GM23338 (cell line): ENCODE measurements around the gene ADGRG1. TPM values are rescaled to one million over a fixed set of nuclear protein-coding genes. Genes with fewer than 3 reads are reported as not detected.

ENCODE experiments used
- ATAC-seq: fragments of 200-7000 bp; cut with Tn5 transposase; 3 replicates; pipeline ENCODE4 v1.9.1; 2020
- DNase-seq: peaks from one replicate; pipeline ENCODE4 v3.0.0-alpha.2; 2015; ENCODE audit warnings: low spot score
- H2AFZ ChIP-seq: fragments of 200-600 bp; sonication (generic); 2 replicates; pipeline ENCODE4 v1.8.0; 2016; ENCODE audit warnings: antibody characterized with exemption, mild to moderate bottlenecking, moderate library complexity
- H3F3A ChIP-seq: fragments of 200-600 bp; sonication (generic); replicated peaks from 2 replicates; pipeline ENCODE4 v1.8.0; 2017; ENCODE audit warnings: antibody characterized with exemption, mixed run types, low read depth
- H3K27ac ChIP-seq: fragments of 200-600 bp; sonication (generic); 2 replicates; pipeline ENCODE4 v1.6.1; 2016; ENCODE audit warnings: low read depth
- H3K27me3 ChIP-seq: fragments of 200-600 bp; sonication (generic); 2 replicates; pipeline ENCODE4 v1.8.0; 2016; ENCODE audit warnings: mild to moderate bottlenecking, mixed run types, moderate library complexity; ENCODE audit not compliant: insufficient read depth
- H3K36me3 ChIP-seq: fragments of 200-600 bp; sonication (generic); 2 replicates; pipeline ENCODE4 v1.8.0; 2016; ENCODE audit warnings: mild to moderate bottlenecking; ENCODE audit not compliant: insufficient read depth
- H3K4me1 ChIP-seq: fragments of 200-600 bp; sonication (generic); 2 replicates; pipeline ENCODE4 v1.8.0; 2016; ENCODE audit warnings: mild to moderate bottlenecking, moderate library complexity; ENCODE audit not compliant: insufficient read depth
- H3K4me2 ChIP-seq: fragments of 200-600 bp; sonication (generic); 2 replicates; pipeline ENCODE4 v1.7.1; 2017; ENCODE audit warnings: mixed run types
- H3K4me3 ChIP-seq: fragments of 200-600 bp; sonication (generic); 2 replicates; pipeline ENCODE4 v1.6.1; 2016; ENCODE audit warnings: mixed run types
- H3K79me2 ChIP-seq: fragments of 200-600 bp; sonication (generic); replicated peaks from 2 replicates; pipeline ENCODE4 v1.8.0; 2017; ENCODE audit warnings: mild to moderate bottlenecking; ENCODE audit not compliant: insufficient read depth
- H3K9me2 ChIP-seq: fragments of 200-600 bp; sonication (generic); 2 replicates; pipeline ENCODE4 v1.8.0; 2017; ENCODE audit not compliant: insufficient read depth
- H4K20me1 ChIP-seq: fragments of 200-600 bp; sonication (generic); replicated peaks from 2 replicates; pipeline ENCODE4 v1.8.0; 2017; ENCODE audit warnings: mild to moderate bottlenecking; ENCODE audit not compliant: insufficient read depth
- H3K27ac Mint-ChIP-seq: 2 replicates; pipeline ENCODE4 v1.8.0; 2020; ENCODE audit warnings: inconsistent platforms, mild to moderate bottlenecking, moderate library complexity, mixed read lengths
- H3K27me3 Mint-ChIP-seq: 3 replicates; pipeline ENCODE4 v1.8.0; 2022; ENCODE audit warnings: low read depth, mild to moderate bottlenecking, moderate library complexity, mixed read lengths, inconsistent platforms; ENCODE audit not compliant: insufficient read depth, poor library complexity
- H3K36me3 Mint-ChIP-seq: 3 replicates; pipeline ENCODE4 v1.8.0; 2021; ENCODE audit warnings: low read depth, mild to moderate bottlenecking, inconsistent platforms, moderate library complexity, mixed read lengths
- H3K4me1 Mint-ChIP-seq: 3 replicates; pipeline ENCODE4 v1.8.0; 2020; ENCODE audit warnings: mild to moderate bottlenecking, inconsistent platforms, mixed read lengths
- H3K4me3 Mint-ChIP-seq: 3 replicates; pipeline ENCODE4 v1.8.0; 2021; ENCODE audit warnings: moderate library complexity, mild to moderate bottlenecking, inconsistent platforms, mixed read lengths
- H3K9me3 Mint-ChIP-seq: 3 replicates; pipeline ENCODE4 v1.8.0; 2020; ENCODE audit warnings: moderate library complexity, mild to moderate bottlenecking, inconsistent platforms, mixed read lengths
- CREB1 ChIP-seq: fragments of 250-450 bp; sonication (Bioruptor Pico); IDR thresholded peaks from 2 replicates; pipeline ENCODE4 v1.5.0; 2020; ENCODE audit warnings: low read depth, mild to moderate bottlenecking, moderate library complexity
- CTCF ChIP-seq, 2 experiments: fragments of 200-600 bp in 1 of 2; sonication (generic) in 1 of 2; conservative IDR thresholded peaks; 2 replicates each; pipeline versions ENCODE4 v1.5.1 to v1.6.1; 2016 to 2017; ENCODE audit warnings: antibody characterized with exemption in 2 of 2, low read depth in 2 of 2, mild to moderate bottlenecking in 2 of 2, moderate library complexity in 1 of 2
- EZH2 ChIP-seq: fragments of 200-600 bp; sonication (generic); IDR thresholded peaks from one replicate; pipeline ENCODE4 v1.8.0; 2017; ENCODE audit warnings: antibody characterized with exemption, mild to moderate bottlenecking, low read depth; ENCODE audit not compliant: unreplicated experiment
- EZH2phosphoT487 ChIP-seq: fragments of 200-600 bp; sonication (generic); IDR thresholded peaks from one replicate; pipeline ENCODE4 v1.8.1; 2018; ENCODE audit warnings: antibody characterized with exemption; ENCODE audit not compliant: unreplicated experiment
- JUNB ChIP-seq: IDR thresholded peaks from one replicate; pipeline ENCODE4 v1.6.1; 2016; ENCODE audit warnings: antibody characterized with exemption; ENCODE audit not compliant: unreplicated experiment
- NANOG ChIP-seq: IDR thresholded peaks from 2 replicates; pipeline ENCODE4 v1.6.1; 2016; ENCODE audit warnings: antibody characterized with exemption, borderline replicate concordance
- POLR2AphosphoS5 ChIP-seq: IDR thresholded peaks from 2 replicates; pipeline ENCODE4 v1.6.1; 2016; ENCODE audit warnings: antibody characterized with exemption, low read depth
- STAT1 ChIP-seq: IDR thresholded peaks from one replicate; pipeline ENCODE4 v1.6.1; 2016; ENCODE audit warnings: antibody characterized with exemption; ENCODE audit not compliant: unreplicated experiment
- ZNF114 ChIP-seq: fragments of 250-450 bp; sonication (Bioruptor Pico); IDR thresholded peaks from 2 replicates; pipeline ENCODE4 v1.5.0; 2020; ENCODE audit warnings: mild to moderate bottlenecking, moderate library complexity
- ZNF331 ChIP-seq: fragments of 250-450 bp; sonication (Bioruptor Pico); IDR thresholded peaks from 2 replicates; pipeline ENCODE4 v1.5.0; 2020; ENCODE audit warnings: low read depth, mild to moderate bottlenecking, moderate library complexity
- ZNF462 ChIP-seq: fragments of 250-450 bp; sonication (Bioruptor Pico); IDR thresholded peaks from 2 replicates; pipeline ENCODE4 v1.5.0; 2020; ENCODE audit warnings: mild to moderate bottlenecking, moderate library complexity
- polyA plus RNA-seq: library from polyadenylated mRNA; unstranded; fragments of >200 nt; fragmentation: Nextera tagmentation; extraction: Ambion mirVana; gene quantifications from 2 replicates; pipeline ENCODE4 v1.2.1, GENCODE V29; 2016
- total RNA-seq: library from RNA; depleted of rRNA; stranded (reverse); fragments of >200 nt; shearing (Covaris generic); gene quantifications from 2 replicates; pipeline ENCODE4 v1.2.3, GENCODE V29; 2014
- TF ChIP-seq, protein P1 (sequence below): IDR thresholded peaks from 2 replicates; pipeline ENCODE4 v1.6.1; 2016; ENCODE audit warnings: antibody characterized with exemption

ADGRG1 gene
- total and polyA plus RNA-seq, 2 experiments from 2014 or later = 0.14 to 0.47 TPM

DNA sequence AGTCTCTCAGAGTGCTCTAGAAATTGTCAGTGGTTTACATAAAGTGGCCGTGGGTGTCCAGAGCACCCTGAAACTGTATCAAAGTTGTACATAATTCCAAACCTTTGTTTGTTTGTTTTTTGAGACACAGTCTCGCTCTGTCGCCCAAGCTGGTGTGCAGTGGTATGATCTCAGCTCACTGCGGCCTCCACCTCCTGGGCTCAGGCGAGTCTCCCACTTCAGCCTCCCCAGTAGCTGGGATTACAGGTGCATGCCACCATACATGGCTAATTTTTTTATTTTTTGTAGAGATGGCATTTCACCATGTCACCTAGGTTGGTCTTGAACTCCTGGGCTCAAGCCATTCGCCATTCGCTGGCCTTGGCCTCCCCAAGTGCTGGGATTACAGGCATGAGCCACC, 24.3 kb upstream of the ADGRG1 start (continued):
- TF ChIP-seq CREB1 (CRISPR knock-in tag) = no peak
- TF ChIP-seq, protein P1, sequence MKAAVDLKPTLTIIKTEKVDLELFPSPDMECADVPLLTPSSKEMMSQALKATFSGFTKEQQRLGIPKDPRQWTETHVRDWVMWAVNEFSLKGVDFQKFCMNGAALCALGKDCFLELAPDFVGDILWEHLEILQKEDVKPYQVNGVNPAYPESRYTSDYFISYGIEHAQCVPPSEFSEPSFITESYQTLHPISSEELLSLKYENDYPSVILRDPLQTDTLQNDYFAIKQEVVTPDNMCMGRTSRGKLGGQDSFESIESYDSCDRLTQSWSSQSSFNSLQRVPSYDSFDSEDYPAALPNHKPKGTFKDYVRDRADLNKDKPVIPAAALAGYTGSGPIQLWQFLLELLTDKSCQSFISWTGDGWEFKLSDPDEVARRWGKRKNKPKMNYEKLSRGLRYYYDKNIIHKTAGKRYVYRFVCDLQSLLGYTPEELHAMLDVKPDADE = no peak

DNA sequence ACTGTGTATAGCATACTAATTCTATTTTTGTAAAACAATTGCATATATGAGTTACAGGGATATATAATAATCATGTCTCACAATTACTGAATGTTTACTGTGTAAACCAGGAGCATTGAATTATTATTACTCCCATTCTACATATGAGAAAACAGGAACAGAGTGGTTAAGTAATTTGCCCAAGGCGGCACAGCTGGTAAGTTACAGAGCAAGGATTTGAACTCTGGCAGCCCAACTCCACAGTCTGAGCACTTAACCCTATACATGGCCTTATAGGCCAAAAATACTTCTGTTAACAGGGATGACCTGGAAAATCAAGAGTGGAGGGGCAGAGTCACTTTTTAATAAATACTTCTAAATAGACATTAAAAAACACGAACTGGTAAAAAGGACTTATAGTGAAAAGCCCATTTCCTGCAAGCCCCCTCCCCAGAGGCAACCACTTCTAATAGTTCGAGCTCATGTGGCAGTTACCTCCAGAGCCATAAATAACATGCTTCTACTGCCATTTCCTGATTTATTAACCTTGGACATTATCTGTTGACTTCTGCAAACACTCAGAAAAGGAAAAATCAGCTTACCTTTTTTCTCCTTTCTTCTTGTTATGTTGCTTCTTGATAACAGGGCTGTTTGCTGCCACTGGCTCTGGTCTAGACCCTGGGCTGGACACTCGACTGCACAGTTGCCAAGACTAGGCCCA, 22.1 kb upstream of the ADGRG1 start:
- Histone ChIP-seq H3F3A (no peaks in the 10 kb centered on the region), H3K27me3 (no peaks in the 10 kb centered on the region), H3K4me1 (no peaks in the 10 kb centered on the region), H3K79me2 (no peaks in the 10 kb centered on the region), H3K36me3 (no peaks in the 10 kb centered on the region), H4K20me1 (no peaks in the 10 kb centered on the region), H3K4me2 (no peak overlapping the region), H3K4me3 (no peak overlapping the region), H2AFZ (no peak overlapping the region), H3K9me2 (no peaks in the 10 kb centered on the region), H3K27ac (no peak overlapping the region)
- Mint-ChIP-seq H3K27me3 (peaks cover 7% of the 10 kb centered on the region), H3K4me1 (peaks cover 9% of the 10 kb centered on the region; the same call in 1 of the 3 replicates), H3K4me3 (no peak overlapping the region), H3K27ac (no peak overlapping the region), H3K9me3 (no peaks in the 10 kb centered on the region), H3K36me3 (no peaks in the 10 kb centered on the region)
- ATAC-seq (no peak), DNase-seq (no peak)
- TF ChIP-seq JUNB = no peak
- no peak for TF ChIP-seq CTCF (conservative IDR thresholded peaks at IDR 0.05; ENCODE audit: low read depth in 2 of 2)
- no peak for TF ChIP-seq EZH2
- TF ChIP-seq CREB1 (CRISPR knock-in tag) = no peak
- no peak for TF ChIP-seq POLR2AphosphoS5
- TF ChIP-seq ZNF331 (CRISPR knock-in tag) = no peak
- no peak for TF ChIP-seq ZNF462 (CRISPR knock-in tag)
- TF ChIP-seq, protein P1 = no peak
- TF ChIP-seq EZH2phosphoT487 = no peak
- no peak for TF ChIP-seq NANOG
- no peak for TF ChIP-seq STAT1
- no peak for TF ChIP-seq ZNF114 (CRISPR knock-in tag)
